IMR-90 (cell line): ENCODE measurements around the gene TAS2R30. TPM values are rescaled to one million over a fixed set of nuclear protein-coding genes. Genes with fewer than 3 reads are reported as not detected.

ENCODE experiments used
- ATAC-seq: fragments of 200-7000 bp; cut with Tn5 transposase; 2 replicates; pipeline ENCODE4 v1.9.1; 2020; ENCODE audit warnings: low read depth, mild to moderate bottlenecking, moderate library complexity
- BruUV-seq: library from RNA; stranded (reverse); fragments of 400-500 nt; replicated peaks from 2 replicates; lab custom pipeline; 2021; lab: Mats Ljungman, UMichigan
- CTCF ChIA-PET: fragments of 300-600 bp; formaldehyde crosslinking; extraction: SDS; loops from one replicate; lab custom pipeline; 2021; ENCODE audit warnings: antibody characterized with exemption; lab: Yijun Ruan, JAX
- POLR2A ChIA-PET: fragments of 300-600 bp; sonication (Branson Sonifier 250); formaldehyde crosslinking; loops from one replicate; lab custom pipeline; 2022; ENCODE audit warnings: antibody characterized with exemption; ENCODE audit not compliant: unreplicated experiment; lab: Charles Lee
- DNase-seq: peaks from one replicate; pipeline ENCODE4 v3.0.0; 2013
- H2AFZ ChIP-seq: replicated peaks from 2 replicates; pipeline ENCODE3; 2013; ENCODE audit warnings: low read length, mild to moderate bottlenecking; ENCODE audit not compliant: poor library complexity
- H2AK5ac ChIP-seq: 2 replicates; pipeline ENCODE4 v1.6.1; 2013; ENCODE audit warnings: low read depth, low read length, inconsistent platforms
- H2AK9ac ChIP-seq: replicated peaks from 2 replicates; pipeline ENCODE3; 2013; ENCODE audit warnings: mild to moderate bottlenecking, low read depth, low read length, moderate library complexity; ENCODE audit not compliant: poor library complexity
- H2BK120ac ChIP-seq: 2 replicates; pipeline ENCODE4 v1.6.1; 2013; ENCODE audit warnings: low read depth, low read length, inconsistent platforms
- H2BK15ac ChIP-seq: 3 replicates; pipeline ENCODE4 v1.6.1; 2013; ENCODE audit warnings: low read depth, low read length, inconsistent platforms
- H2BK20ac ChIP-seq: 2 replicates; pipeline ENCODE4 v1.6.1; 2013; ENCODE audit warnings: low read depth, mild to moderate bottlenecking, inconsistent platforms, low read length, moderate library complexity
- H2BK5ac ChIP-seq: 2 replicates; pipeline ENCODE4 v1.6.1; 2013; ENCODE audit warnings: mild to moderate bottlenecking, low read depth, low read length, inconsistent platforms; ENCODE audit not compliant: poor library complexity, severe bottlenecking
- H3K14ac ChIP-seq: replicated peaks from 2 replicates; pipeline ENCODE4 v1.6.1; 2013; ENCODE audit warnings: low read depth, low read length, inconsistent platforms
- H3K18ac ChIP-seq: 2 replicates; pipeline ENCODE4 v1.6.1; 2013; ENCODE audit warnings: low read depth, low read length, control low read depth
- H3K23ac ChIP-seq: 2 replicates; pipeline ENCODE4 v1.6.1; 2013; ENCODE audit warnings: low read depth, low read length, inconsistent platforms
- H3K27ac ChIP-seq: 2 replicates; pipeline ENCODE4 v1.5.1; 2013; ENCODE audit warnings: mild to moderate bottlenecking, control low read depth, low read length; ENCODE audit not compliant: insufficient read depth
- H3K27me3 ChIP-seq: 2 replicates; pipeline ENCODE4 v1.6.1; 2013; ENCODE audit warnings: low read length; ENCODE audit not compliant: control insufficient read depth, insufficient read depth
- H3K36me3 ChIP-seq: 2 replicates; pipeline ENCODE4 v1.6.1; 2013; ENCODE audit warnings: low read length, mixed read lengths; ENCODE audit not compliant: control insufficient read depth, insufficient read depth
- H3K4ac ChIP-seq: 2 replicates; pipeline ENCODE4 v1.6.1; 2013; ENCODE audit warnings: low read depth, low read length, inconsistent platforms
- H3K4me1 ChIP-seq: 2 replicates; pipeline ENCODE4 v1.6.1; 2013; ENCODE audit warnings: low read length, mixed read lengths; ENCODE audit not compliant: control insufficient read depth, insufficient read depth
- H3K4me2 ChIP-seq: 2 replicates; pipeline ENCODE4 v1.6.1; 2013; ENCODE audit warnings: low read depth, mild to moderate bottlenecking, control low read depth, low read length, moderate library complexity
- H3K4me3 ChIP-seq: 2 replicates; pipeline ENCODE4 v1.5.1; 2013; ENCODE audit warnings: low read depth, mild to moderate bottlenecking, control low read depth, low read length, moderate library complexity; ENCODE audit not compliant: insufficient read depth
- H3K56ac ChIP-seq: 2 replicates; pipeline ENCODE4 v1.6.1; 2013; ENCODE audit warnings: low read length, inconsistent platforms; ENCODE audit not compliant: insufficient read depth; ENCODE audit errors: extremely low read depth
- H3K79me1 ChIP-seq, 2 experiments: 2 replicates each; pipeline ENCODE4 v1.6.1; 2013; ENCODE audit warnings: low read length in 2 of 2, inconsistent platforms in 1 of 2, low read depth in 1 of 2
- H3K9ac ChIP-seq: 2 replicates; pipeline ENCODE4 v1.6.1; 2013; ENCODE audit warnings: low read depth, low read length, control low read depth
- H3K9me1 ChIP-seq: 2 replicates; pipeline ENCODE4 v1.6.1; 2013; ENCODE audit warnings: low read length, inconsistent platforms; ENCODE audit not compliant: insufficient read depth
- H3K9me3 ChIP-seq: 2 replicates; pipeline ENCODE4 v1.6.1; 2013; ENCODE audit warnings: low read length; ENCODE audit not compliant: control insufficient read depth, insufficient read depth
- H4K20me1 ChIP-seq: 2 replicates; pipeline ENCODE4 v1.6.1; 2013; ENCODE audit warnings: low read length, inconsistent platforms; ENCODE audit not compliant: insufficient read depth
- H4K5ac ChIP-seq: 2 replicates; pipeline ENCODE4 v1.6.1; 2013; ENCODE audit warnings: mild to moderate bottlenecking, low read depth, low read length, control low read depth
- H4K8ac ChIP-seq, 2 experiments: 2 replicates each; pipeline ENCODE4 v1.6.1; 2013; ENCODE audit warnings: low read depth in 2 of 2, low read length in 2 of 2, control low read depth in 1 of 2, inconsistent platforms in 1 of 2
- H4K91ac ChIP-seq: 2 replicates; pipeline ENCODE4 v1.6.1; 2013; ENCODE audit warnings: low read depth, low read length, inconsistent platforms; ENCODE audit not compliant: insufficient read depth
- CHD1 ChIP-seq: IDR thresholded peaks from 2 replicates; pipeline ENCODE4 v1.6.1; 2012; ENCODE audit warnings: low read depth, low read length, improper control_type of control experiment
- FOS ChIP-seq: fragments of 150-350 bp; IDR thresholded peaks from 2 replicates; pipeline ENCODE4 v1.6.1; 2016; ENCODE audit warnings: low read depth, low read length
- WGBS, 2 experiments: methylation state at CpG; one replicate each; pipeline versions ENCODE4 v1.1.5 to v1.1.7; 2013; ENCODE audit warnings: missing lambda C conversion rate in 2 of 2; ENCODE audit not compliant: insufficient read length in 1 of 2; ENCODE audit errors: extremely low coverage in 2 of 2; 5-methylcytosine and 5-hydroxymethylcytosine counted together
- dilution Hi-C: fragments of 300-500 bp; cut with HindIII; formaldehyde crosslinking; loops from one replicate; pipeline ENCODE4 v1.14.3; 2018; ENCODE audit warnings: low sequenced_read_pairs; ENCODE audit not compliant: unreplicated experiment
- in situ Hi-C: fragments of 300-500 bp; cut with MboI; formaldehyde crosslinking; loops from 3 replicates; pipeline ENCODE4 v1.14.3; 2019; ENCODE audit warnings: low sequenced_read_pairs, inconsistent platforms, mixed read lengths
- intact Hi-C: fragments of 100-400 bp; cut with micrococcal nuclease; formaldehyde crosslinking; loops from 2 replicates; pipeline ENCODE4 v1.10.0; 2022
- polyA plus RNA-seq, 3 experiments: library from polyadenylated mRNA; depleted of rRNA; stranded (reverse); fragments of >200 nt; gene quantifications; 2 replicates each; pipeline ENCODE4 v1.2.3, GENCODE V29; 2012; ENCODE audit warnings: low replicate concordance in 1 of 3
- total RNA-seq: library from RNA; depleted of rRNA; stranded (reverse); fragments of >200 nt; gene quantifications from 2 replicates; pipeline ENCODE4 v1.2.3, GENCODE V29; 2012

The TAS2R30 gene
- total and polyA plus RNA-seq, 2 of the 4 experiments (the other 2 are of a cell fraction): 0.03 to 5.0 TPM

GRCh38 chr12:11143352-11143751 is 8.9 kb upstream of the TAS2R30 start:
- intact Hi-C loops (no loop called here), dilution Hi-C loops (no loop called here), in situ Hi-C loops (no loop called here)
- Histone ChIP-seq H2BK120ac (no peak overlapping the region), H3K79me1 (peaks cover 17 to 20% of the 10 kb centered on the region in 2 experiments), H3K9me1 (no peaks in the 10 kb centered on the region), H3K4me2 (no peak overlapping the region), H4K8ac (no peak overlapping the region), H4K20me1 (0 out of 2 replicates have a peak, but pooled peaks cover 6% of the 10 kb centered on the region), H3K23ac (no peak overlapping the region), H4K91ac (no peak overlapping the region), H3K4me1 (no peaks in the 10 kb centered on the region), H2AK5ac (no peak overlapping the region), H2AFZ (no peak overlapping the region), H3K9me3 (peaks cover 4% of the 10 kb centered on the region; the same call in 1 of the 2 replicates), H3K18ac (no peak overlapping the region), H3K4ac (no peak overlapping the region), H3K27me3 (no peaks in the 10 kb centered on the region), H2BK5ac (no peak overlapping the region), H3K36me3 (peaks cover 1% of the 10 kb centered on the region; the same call in 1 of the 2 replicates), H2BK15ac (no peak overlapping the region), H2BK20ac (no peak overlapping the region), H4K5ac (no peak overlapping the region), H3K14ac (no peak overlapping the region), H3K56ac (no peak overlapping the region), H3K4me3 (no peak overlapping the region), H3K9ac (no peak overlapping the region), H2AK9ac (no peak overlapping the region), H3K27ac (no peak overlapping the region)
- no TSS peak for BruUV-seq
- POLR2A ChIA-PET: no interaction called here
- ATAC-seq (no peak), DNase-seq (no peak)
- no peak for TF ChIP-seq FOS
- no peak for TF ChIP-seq CHD1
- CTCF ChIA-PET: no interaction called here
- whole genome bisulfite sequencing, 2 experiments: no CpG with 5 or more reads among the region's 2 CpGs
